ENCODE results near the gene TTC9. TPM values are rescaled to one million over a fixed set of nuclear protein-coding genes. Genes with fewer than 3 reads are reported as not detected.

TTC9 gene
- total RNA-seq, 2 donors from 2014 or later, result 8.2 to 11.7 TPM

DNA sequence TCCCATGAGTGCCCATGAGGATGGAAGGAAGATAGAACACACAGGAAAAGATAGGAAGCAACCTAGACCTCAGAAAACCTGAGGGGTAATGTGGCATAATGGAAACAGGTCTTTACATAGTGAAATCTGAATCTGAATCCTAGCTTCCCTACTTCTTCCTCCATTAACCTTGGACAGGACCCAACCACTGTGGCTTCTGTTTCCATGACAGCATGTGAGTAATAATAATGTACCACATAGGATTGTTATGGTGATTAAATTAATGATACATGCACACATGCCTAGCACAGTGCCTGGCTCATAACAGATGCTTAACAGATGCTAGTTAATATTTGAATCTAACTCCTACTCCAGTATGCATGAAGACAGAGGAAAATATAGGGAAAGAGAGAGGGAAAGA is 11.2 kb downstream of the TTC9 start:
- no peaks in the 10 kb centered on the region for H3K36me3 Mint-ChIP-seq (ENCODE audit: low read depth)
- peaks cover 57% of the 10 kb centered on the region for H3K4me1 Mint-ChIP-seq
- H3K4me3 Mint-ChIP-seq, result peak overlapping the region; percentile 39
- no peaks in the 10 kb centered on the region for H3K27me3 Mint-ChIP-seq
- ATAC-seq (no peak), DNase-seq (no peak)
- peak overlapping the region; percentile 97 for H3K27ac Mint-ChIP-seq
- H3K9me3 ChIP-seq (ENCODE audit: control insufficient read depth, low read length, poor library complexity, severe bottlenecking), result no peaks in the 10 kb centered on the region

GRCh38 chr14:70653662-70654061 is 11.9 kb downstream of the TTC9 start:
- H3K9me3 ChIP-seq (ENCODE audit: control insufficient read depth, low read length, poor library complexity, severe bottlenecking), result no peaks in the 10 kb centered on the region
- Mint-ChIP-seq H3K4me1 (peaks cover 59% of the 10 kb centered on the region), H3K27me3 (no peaks in the 10 kb centered on the region), H3K27ac (peak overlapping the region; percentile 97), H3K36me3 (ENCODE audit: low read depth) (no peaks in the 10 kb centered on the region), H3K4me3 (peak overlapping the region; percentile 28)
- no peak for DNase-seq
- ATAC-seq, result no peak

DNA sequence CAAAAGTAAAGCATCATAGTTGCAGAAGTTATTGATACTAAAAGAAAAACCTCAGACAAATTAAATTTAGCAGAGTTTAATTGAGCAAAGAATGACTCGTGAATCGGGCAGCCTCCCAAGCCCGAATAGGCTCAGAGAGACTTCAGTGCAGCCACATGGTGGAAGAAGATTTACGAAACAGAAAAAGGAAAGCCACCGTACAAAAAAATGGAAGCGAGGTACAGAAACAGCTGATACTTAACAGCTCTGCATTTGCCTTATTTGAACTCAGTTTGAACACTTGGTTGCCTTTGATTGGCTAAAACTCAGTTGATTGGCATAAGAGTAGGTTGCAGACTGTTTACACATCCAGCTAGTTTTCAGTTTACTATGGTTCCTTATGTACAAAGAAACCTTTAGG is 12.9 kb downstream of the TTC9 start:
- Mint-ChIP-seq H3K36me3 (ENCODE audit: low read depth) (no peaks in the 10 kb centered on the region), H3K4me3 (peak overlapping the region; percentile 39), H3K27me3 (no peaks in the 10 kb centered on the region), H3K4me1 (peaks cover 66% of the 10 kb centered on the region), H3K27ac (peak overlapping the region; percentile 97)
- DNase-seq, result no peak
- H3K9me3 ChIP-seq (ENCODE audit: control insufficient read depth, low read length, poor library complexity, severe bottlenecking), result no peaks in the 10 kb centered on the region
- peak; percentile 8 for ATAC-seq

GRCh38 chr14:70655110-70655826 is 13.6 kb downstream of the TTC9 start:
- Mint-ChIP-seq H3K36me3 (ENCODE audit: low read depth) (no peaks in the 10 kb centered on the region), H3K27ac (peak overlapping the region; percentile 97), H3K27me3 (no peaks in the 10 kb centered on the region), H3K4me3 (peak overlapping the region; percentile 89), H3K4me1 (peaks cover 67% of the 10 kb centered on the region)
- ATAC-seq, result peak; percentile 92
- peak; percentile 31 to 59 (median 44) for DNase-seq
- no peaks in the 10 kb centered on the region for H3K9me3 ChIP-seq (ENCODE audit: control insufficient read depth, low read length, poor library complexity, severe bottlenecking)

DNA sequence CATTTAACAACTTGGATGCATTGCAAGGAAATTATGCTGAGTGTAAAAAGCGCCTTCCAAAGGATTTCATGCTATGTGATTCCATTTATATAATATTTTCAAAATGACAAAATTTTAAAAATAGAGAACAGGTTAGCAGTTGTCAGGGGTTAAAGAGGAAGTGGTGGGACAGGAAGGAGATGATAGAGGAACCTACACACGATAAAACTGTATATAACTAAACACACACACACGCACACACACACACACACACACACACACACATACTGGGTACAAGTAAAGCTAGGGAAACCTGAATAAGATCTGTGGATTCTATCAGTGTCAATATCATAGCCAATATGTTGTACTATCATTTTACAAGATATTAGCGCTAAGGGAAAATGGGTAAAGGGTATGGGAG is 17.2 kb downstream of the TTC9 start:
- Mint-ChIP-seq H3K27me3 (no peaks in the 10 kb centered on the region), H3K4me1 (peaks cover 68% of the 10 kb centered on the region), H3K4me3 (peak overlapping the region; percentile 72), H3K36me3 (ENCODE audit: low read depth) (peaks cover 5% of the 10 kb centered on the region), H3K27ac (peak overlapping the region; percentile 97)
- no peaks in the 10 kb centered on the region for H3K9me3 ChIP-seq (ENCODE audit: control insufficient read depth, low read length, poor library complexity, severe bottlenecking)
- DNase-seq (no peak), ATAC-seq (no peak)

DNA sequence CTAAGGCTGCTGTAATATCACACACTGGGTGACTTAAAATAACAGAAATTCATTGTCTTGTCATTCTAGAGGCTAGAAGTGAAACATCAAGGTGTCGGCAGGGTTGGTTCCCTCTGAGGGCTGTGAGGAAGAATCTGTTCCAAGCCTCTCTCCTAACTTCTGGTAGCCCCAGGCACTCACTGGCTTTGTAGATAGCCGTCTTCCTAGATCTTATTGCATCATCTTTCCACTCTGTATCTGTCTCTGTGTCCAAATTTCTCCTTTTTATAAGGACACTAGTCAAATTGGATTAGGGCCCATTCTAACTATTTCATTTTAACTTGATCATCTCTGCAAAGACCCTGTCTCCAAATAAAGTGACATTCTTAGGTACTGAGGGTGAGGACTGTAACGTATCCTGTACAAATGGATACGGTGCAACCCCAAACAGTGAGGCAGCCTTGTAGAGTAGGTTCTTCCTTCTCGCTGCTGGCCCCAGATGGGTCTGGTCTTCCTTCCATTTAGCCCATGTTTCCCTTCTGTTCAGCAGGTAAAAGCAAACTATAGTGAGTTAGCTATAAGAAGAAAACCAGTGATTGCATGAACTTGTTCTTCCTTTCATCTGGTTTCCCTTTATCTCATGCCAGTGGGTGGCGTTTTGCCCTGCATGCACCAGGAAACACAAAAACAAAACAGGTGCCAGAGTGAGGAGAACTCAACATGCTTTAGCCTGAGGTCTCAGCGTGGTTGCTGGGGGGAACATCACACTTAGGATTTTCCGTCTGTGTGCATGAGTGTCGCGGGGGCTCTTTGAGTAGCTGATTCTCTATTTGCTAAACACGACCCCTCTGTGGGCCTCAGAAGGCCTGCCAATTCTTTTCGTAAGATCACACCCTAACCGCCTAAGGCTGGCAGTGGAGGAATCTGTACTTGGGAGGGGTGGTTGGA is 19.5 kb downstream of the TTC9 start:
- H3K27ac Mint-ChIP-seq, result peak overlapping the region; percentile 97
- H3K9me3 ChIP-seq (ENCODE audit: control insufficient read depth, low read length, poor library complexity, severe bottlenecking), result no peaks in the 10 kb centered on the region
- DNase-seq (peak in 1 of 3 donors; percentile 24), ATAC-seq (peak; percentile 83)
- H3K4me1 Mint-ChIP-seq, result peaks cover 60% of the 10 kb centered on the region
- peak overlapping the region; percentile 74 for H3K4me3 Mint-ChIP-seq
- H3K36me3 Mint-ChIP-seq (ENCODE audit: low read depth), result peaks cover 5% of the 10 kb centered on the region
- H3K27me3 Mint-ChIP-seq, result no peaks in the 10 kb centered on the region

GRCh38 chr14:70662080-70662479 is 20.4 kb downstream of the TTC9 start:
- Mint-ChIP-seq H3K27ac (peak overlapping the region; percentile 97), H3K27me3 (no peaks in the 10 kb centered on the region), H3K36me3 (ENCODE audit: low read depth) (peaks cover 5% of the 10 kb centered on the region), H3K4me1 (peaks cover 62% of the 10 kb centered on the region), H3K4me3 (peak overlapping the region; percentile 74)
- H3K9me3 ChIP-seq (ENCODE audit: control insufficient read depth, low read length, poor library complexity, severe bottlenecking), result no peaks in the 10 kb centered on the region
- DNase-seq, result no peak
- no peak for ATAC-seq

DNA sequence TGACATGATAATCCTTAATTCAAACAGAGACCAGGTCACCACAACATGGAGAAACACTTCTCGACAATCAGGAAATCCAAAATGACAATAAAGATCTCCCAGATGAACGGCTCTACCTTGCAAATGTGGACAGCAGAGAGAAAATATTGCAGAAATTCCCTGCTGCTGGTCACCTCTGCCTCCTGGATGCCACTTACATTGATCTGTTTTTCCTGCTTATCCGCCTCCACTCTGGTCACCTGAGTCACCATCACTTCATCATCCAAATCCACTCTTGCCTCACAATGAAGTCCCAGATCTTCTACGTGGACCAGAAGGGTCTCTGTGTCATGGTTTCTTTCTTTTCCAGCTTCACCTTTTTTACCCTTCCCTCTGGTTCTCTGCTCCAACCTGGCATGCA is 21.1 kb downstream of the TTC9 start:
- no peaks in the 10 kb centered on the region for H3K9me3 ChIP-seq (ENCODE audit: control insufficient read depth, low read length, poor library complexity, severe bottlenecking)
- H3K36me3 Mint-ChIP-seq (ENCODE audit: low read depth), result peaks cover 5% of the 10 kb centered on the region
- no peaks in the 10 kb centered on the region for H3K27me3 Mint-ChIP-seq
- DNase-seq (no peak), ATAC-seq (no peak)
- H3K4me3 Mint-ChIP-seq, result no peak overlapping the region
- peak overlapping the region; percentile 97 for H3K27ac Mint-ChIP-seq
- H3K4me1 Mint-ChIP-seq, result peaks cover 59% of the 10 kb centered on the region

DNA sequence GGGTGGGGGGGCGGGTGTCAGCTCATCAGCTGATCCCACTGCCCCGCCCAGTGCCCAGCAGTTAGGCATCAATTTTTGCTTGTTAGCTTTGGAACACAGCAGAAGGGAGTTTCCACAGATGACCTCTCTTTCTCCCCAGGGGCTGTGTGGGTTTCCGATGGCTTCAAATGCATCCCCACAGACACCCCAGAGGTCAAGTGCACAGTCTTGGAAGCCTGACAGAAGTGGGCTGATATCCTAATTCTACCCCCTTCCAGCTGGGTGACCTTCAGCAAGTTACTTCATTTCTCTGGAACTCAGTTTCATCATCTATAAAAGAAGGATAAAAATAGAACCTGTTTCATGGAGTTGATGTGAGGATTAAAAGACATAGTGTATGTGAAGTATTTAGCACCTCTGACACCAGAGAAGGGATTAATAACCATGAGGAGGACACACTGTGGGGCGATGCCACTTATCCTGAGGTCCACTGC is 22.0 kb downstream of the TTC9 start:
- H3K27ac Mint-ChIP-seq, result no peak overlapping the region
- no peak for DNase-seq

GRCh38 chr14:70664698-70665447 is 23.2 kb downstream of the TTC9 start:
- peak overlapping the region; percentile 68 for H3K27ac Mint-ChIP-seq
- H3K4me1 Mint-ChIP-seq, result peaks cover 48% of the 10 kb centered on the region
- no peaks in the 10 kb centered on the region for H3K27me3 Mint-ChIP-seq
- no peaks in the 10 kb centered on the region for H3K9me3 ChIP-seq (ENCODE audit: control insufficient read depth, low read length, poor library complexity, severe bottlenecking)
- H3K4me3 Mint-ChIP-seq, result no peak overlapping the region
- no peak for DNase-seq
- peaks cover 8% of the 10 kb centered on the region for H3K36me3 Mint-ChIP-seq (ENCODE audit: low read depth)
- no peak for ATAC-seq

More for the DNA sequence above, 22.0 kb downstream of the TTC9 start:
- no peaks in the 10 kb centered on the region for H3K9me3 ChIP-seq (ENCODE audit: control insufficient read depth, low read length, poor library complexity, severe bottlenecking)
- H3K27me3 Mint-ChIP-seq, result no peaks in the 10 kb centered on the region
- peaks cover 8% of the 10 kb centered on the region for H3K36me3 Mint-ChIP-seq (ENCODE audit: low read depth)
- H3K4me3 Mint-ChIP-seq, result no peak overlapping the region
- H3K4me1 Mint-ChIP-seq, result peaks cover 59% of the 10 kb centered on the region
- no peak for ATAC-seq

GRCh38 chr14:70665448-70666360 is 24.0 kb downstream of the TTC9 start:
- H3K9me3 ChIP-seq (ENCODE audit: control insufficient read depth, low read length, poor library complexity, severe bottlenecking), result no peaks in the 10 kb centered on the region
- H3K36me3 Mint-ChIP-seq (ENCODE audit: low read depth), result peaks cover 8% of the 10 kb centered on the region
- no peaks in the 10 kb centered on the region for H3K27me3 Mint-ChIP-seq
- peak overlapping the region; percentile 33 for H3K4me3 Mint-ChIP-seq
- H3K27ac Mint-ChIP-seq, result peak overlapping the region; percentile 68
- DNase-seq (no peak), ATAC-seq (no peak)
- peaks cover 43% of the 10 kb centered on the region for H3K4me1 Mint-ChIP-seq

DNA sequence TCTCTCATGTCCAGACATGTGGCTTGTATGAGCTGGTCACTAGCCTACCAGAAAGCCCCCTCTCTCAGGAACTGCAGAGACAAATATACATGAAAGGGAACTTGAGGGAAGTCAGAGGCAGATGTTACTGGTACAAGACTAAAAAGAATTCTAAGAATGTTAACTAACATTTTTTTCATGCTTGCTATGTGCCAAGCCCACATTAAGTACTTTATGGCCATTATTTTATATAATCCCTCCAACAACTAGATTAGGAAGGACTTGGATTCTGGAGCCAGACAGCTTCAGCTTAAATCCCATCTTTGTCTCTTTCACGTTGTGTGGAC is 24.6 kb downstream of the TTC9 start:
- Mint-ChIP-seq H3K4me3 (no peak overlapping the region), H3K27ac (peak overlapping the region; percentile 68), H3K36me3 (ENCODE audit: low read depth) (peaks cover 8% of the 10 kb centered on the region), H3K27me3 (no peaks in the 10 kb centered on the region), H3K4me1 (peaks cover 37% of the 10 kb centered on the region)
- DNase-seq, result no peak
- ATAC-seq, result no peak
- H3K9me3 ChIP-seq (ENCODE audit: control insufficient read depth, low read length, poor library complexity, severe bottlenecking), result no peaks in the 10 kb centered on the region

Data from T-helper 17 cell (primary cell).